Progenitor cell of endocrine pancreas (in vitro differentiated cells): ENCODE results near the gene IL34. TPM values are rescaled to one million over a fixed set of nuclear protein-coding genes. Genes with fewer than 3 reads are reported as not detected.

Experiments
- DNase-seq: peaks from one replicate; pipeline ENCODE4 v3.0.0; 2021; ENCODE audit warnings: low spot score; ENCODE audit not compliant: unreplicated experiment
- H3K27ac Mint-ChIP-seq: 2 replicates; pipeline ENCODE4 v1.8.0; 2021; ENCODE audit warnings: mild to moderate bottlenecking, moderate library complexity, mixed read lengths
- H3K27me3 Mint-ChIP-seq: 2 replicates; pipeline ENCODE4 v1.8.0; 2021; ENCODE audit warnings: mixed read lengths
- H3K36me3 Mint-ChIP-seq: 2 replicates; pipeline ENCODE4 v1.8.0; 2022; ENCODE audit warnings: mixed read lengths; ENCODE audit not compliant: insufficient read depth
- H3K4me1 Mint-ChIP-seq: 2 replicates; pipeline ENCODE4 v1.8.0; 2021; ENCODE audit warnings: low read depth, mixed read lengths
- H3K4me3 Mint-ChIP-seq: 2 replicates; pipeline ENCODE4 v1.8.0; 2021; ENCODE audit warnings: low read depth, mild to moderate bottlenecking, moderate library complexity, mixed read lengths
- H3K9me3 Mint-ChIP-seq: 2 replicates; pipeline ENCODE4 v1.8.0; 2021; ENCODE audit warnings: low read depth, mixed read lengths
- total RNA-seq: library from RNA; stranded (reverse); gene quantifications from 2 replicates; pipeline ENCODE4 v1.2.1, GENCODE V29; 2021
- TF ChIP-seq, protein P1 (sequence below): fragments of 200-600 bp; sonication (generic); IDR thresholded peaks from one replicate; pipeline ENCODE4 v1.5.0; 2021; ENCODE audit warnings: antibody characterized with exemption, mild to moderate bottlenecking; ENCODE audit not compliant: unreplicated experiment

Gene IL34
- total RNA-seq, 1 donor from 2014 or later: not detected

DNA sequence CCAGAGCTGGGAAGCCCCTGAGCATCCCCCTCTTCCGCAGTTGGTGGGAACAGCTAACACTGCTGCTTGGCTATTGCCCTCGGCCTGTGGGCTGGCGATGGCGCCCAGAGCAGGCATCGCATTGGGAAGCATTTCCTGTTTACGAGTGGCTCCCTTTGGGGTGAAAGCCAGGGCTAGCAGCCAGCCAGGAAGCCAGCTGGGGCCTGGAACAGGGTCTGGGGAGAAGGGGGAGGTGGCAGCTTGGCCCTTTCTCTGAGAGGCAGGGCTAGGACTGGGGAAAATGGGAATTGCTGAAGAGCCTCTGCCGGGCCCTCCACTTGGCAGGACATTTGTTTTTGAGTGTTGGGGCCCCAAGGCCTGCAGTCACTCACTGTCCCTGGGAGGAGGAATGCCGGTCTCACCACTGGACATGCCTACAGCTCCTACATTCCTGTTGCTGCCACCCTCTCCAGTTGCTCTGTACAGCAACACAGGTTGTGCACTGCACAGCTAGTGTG, 41.9 kb downstream of the IL34 start:
- Mint-ChIP-seq H3K4me3 (no peak overlapping the region), H3K27ac (no peak overlapping the region), H3K36me3 (no peaks in the 10 kb centered on the region), H3K27me3 (no peaks in the 10 kb centered on the region), H3K4me1 (peaks cover 8% of the 10 kb centered on the region), H3K9me3 (no peaks in the 10 kb centered on the region)
- TF ChIP-seq, protein P1, sequence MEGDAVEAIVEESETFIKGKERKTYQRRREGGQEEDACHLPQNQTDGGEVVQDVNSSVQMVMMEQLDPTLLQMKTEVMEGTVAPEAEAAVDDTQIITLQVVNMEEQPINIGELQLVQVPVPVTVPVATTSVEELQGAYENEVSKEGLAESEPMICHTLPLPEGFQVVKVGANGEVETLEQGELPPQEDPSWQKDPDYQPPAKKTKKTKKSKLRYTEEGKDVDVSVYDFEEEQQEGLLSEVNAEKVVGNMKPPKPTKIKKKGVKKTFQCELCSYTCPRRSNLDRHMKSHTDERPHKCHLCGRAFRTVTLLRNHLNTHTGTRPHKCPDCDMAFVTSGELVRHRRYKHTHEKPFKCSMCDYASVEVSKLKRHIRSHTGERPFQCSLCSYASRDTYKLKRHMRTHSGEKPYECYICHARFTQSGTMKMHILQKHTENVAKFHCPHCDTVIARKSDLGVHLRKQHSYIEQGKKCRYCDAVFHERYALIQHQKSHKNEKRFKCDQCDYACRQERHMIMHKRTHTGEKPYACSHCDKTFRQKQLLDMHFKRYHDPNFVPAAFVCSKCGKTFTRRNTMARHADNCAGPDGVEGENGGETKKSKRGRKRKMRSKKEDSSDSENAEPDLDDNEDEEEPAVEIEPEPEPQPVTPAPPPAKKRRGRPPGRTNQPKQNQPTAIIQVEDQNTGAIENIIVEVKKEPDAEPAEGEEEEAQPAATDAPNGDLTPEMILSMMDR: no peak
- DNase-seq: no peak

DNA sequence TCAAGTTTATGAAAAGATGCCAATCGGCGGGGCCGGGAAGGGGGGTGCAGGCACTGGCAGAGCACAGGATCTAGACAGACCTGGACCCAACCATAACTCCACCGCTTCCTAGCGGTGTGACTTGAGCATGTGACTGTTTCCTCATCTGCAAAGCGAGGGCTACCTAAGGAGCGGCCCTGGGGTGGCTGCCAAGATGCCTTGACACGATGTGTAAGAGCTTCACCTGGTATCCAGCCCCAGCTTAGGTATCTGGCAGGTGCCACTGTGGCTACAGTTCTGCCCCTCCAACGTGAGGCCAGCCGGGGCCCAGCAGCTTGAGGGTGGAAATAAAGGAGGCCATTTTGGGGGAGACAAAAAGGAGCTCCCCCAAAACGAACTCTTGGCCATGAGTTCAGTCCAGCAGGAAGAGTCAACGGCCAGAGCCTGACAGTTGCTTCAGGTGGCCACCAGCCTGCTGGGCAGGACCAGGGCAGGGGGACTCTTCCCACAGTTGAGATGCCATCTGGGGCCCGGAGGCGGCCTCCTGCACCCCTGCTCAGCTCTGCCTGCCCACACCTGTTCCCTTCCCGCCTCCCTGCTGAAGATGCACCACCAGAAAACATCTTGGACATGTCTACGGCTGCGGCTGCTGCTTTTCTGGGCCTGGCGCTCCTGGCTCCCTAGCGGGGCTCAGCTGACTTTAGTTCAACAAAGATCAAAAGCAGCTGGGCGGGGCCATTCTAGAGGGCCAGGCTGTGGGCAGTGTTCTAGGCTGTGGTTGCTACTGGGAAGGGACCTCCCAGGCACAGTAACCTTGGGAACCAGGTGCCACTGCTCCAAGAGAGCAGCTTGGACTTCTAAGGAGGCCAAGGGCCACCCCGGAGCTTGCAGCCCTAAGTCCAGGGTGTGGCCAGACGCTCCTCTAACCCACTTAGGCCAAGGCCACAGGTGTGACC, 42.9 kb downstream of the IL34 start:
- Mint-ChIP-seq H3K27me3 (no peaks in the 10 kb centered on the region), H3K4me3 (no peak overlapping the region), H3K36me3 (no peaks in the 10 kb centered on the region), H3K27ac (no peak overlapping the region), H3K4me1 (peaks cover 7% of the 10 kb centered on the region), H3K9me3 (no peaks in the 10 kb centered on the region)
- TF ChIP-seq, protein P1: no peak
- no peak for DNase-seq

DNA sequence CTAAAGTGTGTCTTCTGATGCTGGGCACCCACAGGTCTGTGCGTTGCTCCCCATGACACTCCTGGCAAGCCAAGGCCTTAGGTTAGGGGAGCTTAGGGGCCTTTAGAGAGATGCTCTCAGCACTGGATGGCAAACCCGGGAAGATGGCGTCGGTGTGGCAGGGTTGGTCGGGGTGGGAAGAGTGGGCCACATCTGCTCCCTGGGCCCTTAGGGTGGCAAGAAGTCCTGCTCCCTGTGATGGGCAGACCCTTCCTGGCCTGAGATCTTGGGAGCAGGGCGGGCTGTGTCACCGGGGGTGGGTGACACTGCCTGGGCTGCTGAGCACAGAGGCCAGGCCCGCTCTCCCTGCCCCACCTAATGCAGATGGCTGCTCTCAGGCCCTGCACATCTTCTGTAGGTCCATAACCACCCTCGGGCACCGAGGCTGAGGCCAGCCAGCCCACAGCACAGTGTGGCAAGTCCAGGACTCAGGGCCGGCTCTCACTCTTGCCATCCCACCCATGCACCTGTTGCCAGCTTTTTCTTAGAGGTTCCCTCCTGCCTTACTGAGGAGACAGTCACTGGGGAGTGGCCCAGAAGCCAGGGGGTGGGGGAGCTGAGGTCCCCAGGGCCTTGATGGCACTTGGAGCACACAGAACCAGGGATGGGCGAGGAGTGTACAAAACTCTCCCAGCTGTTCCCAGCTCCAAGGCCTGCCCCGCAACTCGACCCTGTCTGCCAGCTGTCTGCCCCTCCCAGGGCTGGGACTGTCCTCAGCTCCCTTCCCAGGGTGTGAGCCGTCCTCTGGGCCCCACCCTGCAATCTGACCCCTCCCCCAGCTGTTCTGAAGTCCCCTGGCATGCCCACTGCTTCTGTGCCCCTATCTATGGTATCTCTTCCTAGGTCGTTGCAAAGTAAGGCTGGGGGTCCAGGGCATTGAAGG, 43.9 kb downstream of the IL34 start:
- no peaks in the 10 kb centered on the region for H3K27me3 Mint-ChIP-seq
- no peak overlapping the region for H3K4me3 Mint-ChIP-seq
- no peaks in the 10 kb centered on the region for H3K9me3 Mint-ChIP-seq
- H3K27ac Mint-ChIP-seq: no peak overlapping the region
- H3K4me1 Mint-ChIP-seq: peaks cover 7% of the 10 kb centered on the region
- no peak for DNase-seq
- peaks cover under 1% of the 10 kb centered on the region for H3K36me3 Mint-ChIP-seq
- TF ChIP-seq, protein P1: no peak

DNA sequence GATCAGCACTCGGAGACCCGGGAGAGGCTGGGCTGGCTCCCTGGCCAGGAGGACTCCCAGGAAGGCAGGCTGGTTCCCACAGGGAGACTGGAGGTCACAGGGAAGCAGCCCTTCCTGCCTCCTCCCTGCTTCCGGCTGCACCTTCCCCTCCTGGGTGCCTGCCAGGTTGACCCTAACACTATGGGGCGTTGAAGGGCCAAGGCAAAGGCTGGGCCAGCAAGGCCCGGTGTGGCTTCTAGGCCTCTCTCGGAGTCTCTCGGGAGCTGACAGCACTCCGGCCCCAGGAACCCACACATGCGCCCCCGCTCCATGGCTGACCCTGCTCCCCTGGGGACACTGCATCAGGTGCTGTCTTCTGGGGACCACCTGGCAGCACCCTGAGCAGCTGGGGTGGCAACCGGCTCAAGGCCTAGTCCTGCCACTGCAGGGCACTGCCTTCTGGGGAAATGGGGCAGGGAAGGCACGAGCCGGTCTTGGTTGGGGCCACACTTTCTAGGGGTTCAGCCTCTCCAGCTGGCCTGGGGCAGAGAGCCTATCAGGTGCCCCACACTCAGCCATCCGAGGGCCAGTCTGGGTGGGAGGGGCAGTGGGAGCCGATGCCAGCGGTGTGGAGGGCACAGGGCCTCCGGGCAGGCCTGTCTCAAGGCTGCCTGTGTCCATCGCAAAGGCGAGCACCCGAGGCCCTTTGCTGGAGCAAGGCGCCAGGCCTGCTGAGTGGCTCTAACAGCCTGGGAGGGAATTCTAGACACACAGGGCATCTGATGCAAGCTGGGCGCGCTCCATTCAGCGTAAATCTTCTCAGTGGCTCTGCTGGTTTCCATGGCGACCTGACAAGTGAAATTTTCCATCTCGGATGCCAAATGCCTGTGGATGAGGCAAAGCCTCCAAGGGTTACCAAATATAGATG, 45.1 kb downstream of the IL34 start:
- DNase-seq: no peak
- no peaks in the 10 kb centered on the region for H3K27me3 Mint-ChIP-seq
- peaks cover 6% of the 10 kb centered on the region for H3K4me1 Mint-ChIP-seq
- no peak overlapping the region for H3K27ac Mint-ChIP-seq
- TF ChIP-seq, protein P1: no peak
- peaks cover 2% of the 10 kb centered on the region for H3K36me3 Mint-ChIP-seq
- H3K9me3 Mint-ChIP-seq: no peaks in the 10 kb centered on the region
- H3K4me3 Mint-ChIP-seq: no peak overlapping the region
